IPS DF 4.7 (cell line): ENCODE data around the gene ALAD.
"Not testable (repeated sequence)": the region's sequence is repeated elsewhere in the genome, so short reads cannot be mapped to it uniquely, and the experiment has no call there.

Experiments used
- DNase-seq: peaks from one replicate; pipeline ENCODE4 v3.0.0-alpha.2; 2013; ENCODE audit warnings: low spot score; ENCODE audit errors: extremely low read depth

The ALAD gene

DNA sequence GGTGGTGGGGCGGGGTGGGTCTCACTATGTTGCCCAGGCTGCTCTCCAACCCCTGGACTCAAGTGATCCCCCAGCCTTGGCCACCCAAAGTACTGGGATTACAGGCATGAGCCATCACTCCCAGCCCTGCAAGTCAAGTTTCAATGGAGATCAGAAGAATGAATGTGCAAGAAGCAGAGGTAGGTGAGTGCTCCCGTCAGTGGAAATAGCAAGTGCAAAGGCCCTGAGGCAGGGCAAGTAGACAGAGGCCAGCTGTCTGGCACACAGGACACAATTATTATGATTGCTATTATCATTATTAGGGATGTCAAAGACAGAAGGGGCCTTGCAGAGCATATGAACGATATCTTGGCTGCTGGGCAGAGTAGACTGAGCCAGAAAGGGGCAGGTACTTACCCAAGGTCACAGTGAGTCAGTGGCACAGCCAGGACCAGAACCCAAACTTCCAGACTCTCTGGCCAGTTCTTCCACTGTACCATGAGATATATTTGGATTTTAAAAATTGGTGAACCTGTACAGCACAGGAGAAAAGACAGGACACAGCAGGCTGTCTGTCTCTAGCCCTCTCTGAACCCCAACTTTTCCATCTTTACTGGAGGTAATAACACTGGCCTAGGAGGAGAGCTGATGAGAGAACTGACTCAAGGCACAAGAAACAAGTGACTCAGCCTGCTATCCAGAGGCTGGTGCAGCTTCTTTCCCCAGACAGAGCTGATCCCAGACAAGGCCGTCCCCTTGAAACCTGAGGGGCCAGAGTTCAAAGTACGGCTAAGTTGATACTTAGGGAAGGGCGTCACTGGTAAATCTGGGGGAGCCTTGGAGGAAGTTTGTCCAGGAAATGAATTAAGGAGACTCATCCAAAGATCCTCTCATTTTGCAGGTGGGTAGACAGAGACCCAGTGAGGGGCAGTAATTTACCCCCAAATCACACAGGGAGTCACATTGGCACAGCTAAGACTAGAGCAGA lies 25.7 kb downstream of the ALAD start:
- no peak for DNase-seq

DNA sequence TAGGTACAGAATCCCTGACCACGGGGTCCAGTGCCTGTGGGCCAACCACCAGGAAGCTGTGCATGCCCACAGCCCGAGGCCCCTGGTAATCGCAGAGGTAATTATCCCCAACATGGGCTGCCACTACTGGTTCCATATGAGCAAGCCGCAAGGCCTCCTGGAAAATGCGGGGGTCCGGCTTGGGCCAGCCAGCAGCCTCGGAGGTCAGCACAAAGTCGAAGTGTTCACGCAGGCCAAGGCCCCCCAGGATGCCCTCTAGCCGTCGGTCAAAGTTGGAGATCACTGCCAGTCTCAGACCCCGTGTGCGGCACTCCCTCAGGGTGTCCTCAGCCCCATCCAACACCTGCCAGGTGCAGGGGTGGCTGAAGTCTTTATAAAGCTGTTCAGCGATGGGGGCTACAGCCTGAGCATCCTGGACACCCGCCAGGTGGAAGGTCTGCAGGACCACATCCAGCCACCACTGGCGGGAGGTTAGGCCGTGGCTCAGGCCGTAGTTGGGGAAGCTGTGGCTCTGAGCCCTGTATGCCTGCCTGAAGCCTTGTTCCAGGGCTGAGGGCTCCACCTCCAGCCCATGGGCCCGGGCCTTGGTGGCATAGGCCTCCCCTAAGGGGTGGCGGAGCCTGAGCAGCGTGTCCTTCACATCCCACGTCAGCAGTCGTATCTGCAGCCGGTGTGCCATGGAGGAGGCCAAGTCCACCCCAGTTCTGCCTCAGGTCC lies 27.2 kb downstream of the ALAD start:
- no peak for DNase-seq

DNA sequence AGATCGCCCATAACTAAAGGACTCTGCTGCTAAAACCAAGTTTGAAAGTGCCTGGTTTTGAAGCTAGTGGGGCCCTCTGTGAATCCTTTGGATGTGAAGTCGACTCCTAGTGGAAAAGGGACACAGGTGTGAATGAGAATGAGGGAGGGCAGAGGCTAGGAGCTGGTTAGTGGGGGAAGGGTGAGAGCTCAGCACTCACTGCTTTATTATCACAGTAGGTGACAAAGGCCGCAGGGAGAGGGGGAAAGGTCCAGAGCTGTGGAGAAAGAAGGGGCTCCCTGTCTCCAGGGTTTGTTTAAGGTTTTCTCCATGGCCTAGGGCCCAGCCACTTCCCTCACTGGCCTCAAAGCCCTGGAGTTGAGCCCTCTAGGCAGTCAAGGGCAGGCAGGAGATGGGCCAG lies 27.8 kb downstream of the ALAD start:
- DNase-seq: no peak

DNA sequence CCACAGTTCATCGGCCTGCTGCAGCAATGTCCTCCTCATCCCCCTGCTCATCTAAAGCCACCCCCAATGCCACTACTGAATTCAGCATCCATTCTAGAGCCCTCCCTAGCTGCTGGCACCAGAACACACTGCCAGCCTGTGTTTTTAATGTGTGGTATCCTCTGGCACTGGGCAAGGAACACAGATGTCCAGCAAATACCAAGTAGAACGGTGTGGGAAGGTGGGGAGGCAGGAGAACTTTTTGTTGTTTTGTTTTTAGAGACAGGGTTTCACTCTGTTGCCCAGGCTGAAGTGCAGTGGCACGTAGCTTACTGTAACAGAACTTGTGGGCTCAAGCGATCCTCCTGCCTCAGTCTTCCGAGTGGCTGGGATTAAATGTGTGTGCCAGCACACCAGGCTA lies 29.0 kb downstream of the ALAD start:
- no peak for DNase-seq

DNA sequence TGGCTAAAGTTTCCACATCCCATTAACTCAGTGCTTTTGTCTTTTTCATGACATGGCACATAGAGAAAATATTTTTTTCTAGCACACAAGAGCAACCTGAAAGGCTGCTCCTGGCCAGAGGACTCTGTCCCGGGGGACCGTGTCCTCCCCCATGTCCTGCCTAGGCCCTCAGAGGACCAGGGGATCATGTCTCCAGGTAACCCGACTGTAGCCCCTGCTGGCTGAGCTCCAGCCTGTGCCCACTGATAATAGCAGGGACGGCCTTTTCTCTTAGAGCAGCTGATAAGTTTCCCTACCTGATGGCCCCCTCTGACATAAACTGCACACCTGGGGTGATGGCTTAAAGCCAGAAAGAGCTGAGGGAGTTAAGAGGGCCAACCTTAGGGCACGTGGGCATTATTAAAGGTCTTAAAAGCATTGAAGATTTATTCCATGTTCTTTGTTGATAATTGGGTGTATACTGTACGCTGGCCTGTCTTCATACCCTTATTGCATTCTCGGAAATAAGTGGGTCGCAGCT lies 30.2 kb downstream of the ALAD start:
- no peak for DNase-seq

DNA sequence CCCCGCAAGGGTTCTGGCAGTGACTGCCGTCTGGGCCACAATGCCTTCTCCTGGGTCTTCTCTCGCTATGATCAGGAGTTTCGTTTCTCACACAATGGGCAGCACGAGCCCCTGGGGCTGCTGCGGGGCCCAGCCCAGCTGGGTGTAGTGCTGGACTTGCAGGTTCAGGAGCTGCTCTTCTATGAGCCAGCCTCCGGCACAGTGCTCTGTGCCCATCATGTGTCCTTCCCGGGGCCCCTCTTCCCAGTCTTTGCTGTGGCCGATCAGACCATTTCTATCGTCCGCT lies 31.3 kb downstream of the ALAD start:
- no peak for DNase-seq

DNA sequence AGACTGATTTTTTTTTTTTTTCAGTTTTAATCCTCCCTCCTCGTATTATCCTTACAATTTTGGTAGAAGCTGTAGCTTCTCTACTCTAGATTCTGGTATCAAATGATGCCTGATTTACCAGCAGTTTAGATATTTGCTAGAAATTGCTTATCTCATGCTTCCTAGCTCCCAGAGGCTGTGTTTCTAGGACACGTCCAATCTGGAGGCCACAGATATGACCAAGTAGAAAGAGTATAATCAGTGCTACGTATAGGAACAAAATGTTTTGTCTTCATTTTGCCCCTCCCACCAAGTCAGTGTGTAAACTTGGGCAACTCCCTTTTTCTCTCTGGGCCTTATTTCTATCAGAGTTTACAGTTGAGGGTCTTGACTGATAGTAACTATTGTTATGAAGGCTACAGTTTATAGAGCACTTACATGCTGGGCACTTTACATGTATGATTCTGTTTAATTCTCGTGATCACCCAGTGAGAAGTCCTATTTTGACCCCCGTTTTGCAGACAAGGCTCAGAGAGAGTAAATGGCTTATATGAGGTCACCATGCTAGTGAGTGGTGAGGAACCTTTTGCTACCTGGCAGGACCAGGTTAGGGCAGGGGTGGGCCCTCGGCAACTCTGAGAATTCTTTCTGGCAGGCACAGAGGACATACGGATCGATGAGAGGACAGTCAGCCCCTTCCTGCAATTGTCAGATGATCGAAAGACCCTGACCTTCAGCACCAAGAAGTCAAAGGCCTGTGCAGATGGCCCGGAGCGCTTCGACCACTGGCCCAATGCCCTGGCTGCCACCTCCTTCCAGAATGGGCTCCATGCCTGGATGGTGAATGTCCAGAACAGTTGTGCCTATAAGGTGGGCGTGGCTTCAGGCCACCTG lies 31.9 kb downstream of the ALAD start:
- no peak for DNase-seq

DNA sequence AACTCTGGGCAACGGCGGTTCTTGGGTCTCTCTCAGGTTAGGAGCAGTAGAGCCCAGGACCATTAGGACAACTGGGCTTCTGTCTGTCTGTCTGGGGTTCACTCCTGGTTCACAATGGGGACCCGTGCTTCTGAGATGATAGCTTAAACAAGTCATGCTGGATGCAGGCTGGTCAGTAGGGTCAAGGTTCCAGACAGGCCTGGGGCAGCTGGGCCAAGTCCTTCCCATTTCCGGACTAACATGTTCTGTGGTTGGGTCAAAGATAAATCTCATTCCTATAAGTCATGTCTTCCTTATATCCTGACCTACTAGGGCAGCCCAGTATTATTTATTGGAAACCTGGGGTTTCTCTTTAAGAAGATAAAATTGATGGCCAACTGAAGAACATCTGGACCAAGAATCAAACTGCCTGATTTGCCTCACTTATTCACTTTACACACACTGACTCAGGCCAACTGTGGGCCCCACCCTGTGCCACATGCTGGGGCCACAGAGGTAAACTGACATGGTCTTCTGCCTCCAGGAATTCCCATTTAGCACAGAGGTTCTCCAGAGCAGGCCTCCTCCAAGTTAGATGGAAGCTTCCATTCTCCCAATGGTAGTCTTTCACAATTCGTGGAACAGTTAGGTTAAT lies 32.6 kb downstream of the ALAD start:
- DNase-seq: no peak

DNA sequence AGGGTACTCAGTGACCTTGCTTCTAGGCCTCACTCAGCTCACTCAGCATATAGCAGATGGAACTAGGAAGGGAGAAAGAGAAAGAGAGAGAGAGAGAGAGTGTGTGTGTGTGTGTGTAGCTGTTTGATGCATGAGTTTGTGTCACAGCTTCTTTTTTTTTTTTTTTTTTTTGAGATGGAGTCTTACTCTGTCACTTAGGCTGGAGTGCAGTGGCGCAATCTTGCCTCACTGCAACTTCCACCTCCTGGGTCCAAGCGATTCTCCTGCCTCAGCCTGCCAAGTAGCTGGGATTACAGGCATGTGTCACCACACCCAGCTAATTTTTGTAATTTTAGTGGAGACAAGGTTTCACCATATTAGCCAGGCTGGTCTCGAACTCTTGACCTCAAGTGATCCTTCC lies 35.4 kb downstream of the ALAD start:
- not testable (repeated sequence) for DNase-seq

DNA sequence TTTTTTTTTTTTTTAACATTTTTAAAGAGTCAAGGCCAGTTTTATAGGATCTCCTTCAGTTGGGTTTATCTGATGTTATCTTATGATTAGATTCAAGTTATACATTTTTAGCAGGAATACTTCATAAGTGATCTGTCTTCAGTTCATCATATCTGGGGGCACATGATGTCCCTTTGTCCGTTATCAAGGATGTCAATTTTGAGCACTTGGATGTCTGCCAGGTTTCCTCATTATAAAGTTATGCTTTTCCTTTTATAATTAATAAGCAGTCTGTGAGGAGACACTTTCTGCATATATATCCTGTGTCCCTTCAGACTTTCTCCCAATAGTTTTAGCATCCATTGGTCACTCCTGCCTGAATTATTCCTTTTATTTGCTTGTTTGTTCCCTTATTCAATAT lies 36.1 kb downstream of the ALAD start:
- DNase-seq: no peak

DNA sequence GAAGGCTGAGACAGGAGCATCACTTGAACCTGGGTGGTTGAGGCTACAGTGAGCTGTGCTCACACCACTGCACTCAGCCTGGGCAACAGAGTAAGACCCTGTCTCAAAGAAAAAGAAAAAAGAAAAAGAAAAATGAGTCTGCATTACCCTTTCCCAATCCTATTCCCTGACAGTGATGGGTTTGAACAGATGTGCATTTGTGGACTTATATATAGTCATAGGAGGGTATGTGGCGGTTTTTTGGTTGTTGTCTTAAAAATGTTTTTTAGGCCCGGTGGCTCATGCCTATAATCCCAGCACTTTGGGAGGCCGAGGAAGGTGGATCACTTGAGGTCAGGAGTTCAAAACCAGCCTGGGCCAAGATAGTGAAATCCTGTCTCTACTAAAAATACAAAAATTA lies 37.7 kb downstream of the ALAD start:
- DNase-seq: no peak

DNA sequence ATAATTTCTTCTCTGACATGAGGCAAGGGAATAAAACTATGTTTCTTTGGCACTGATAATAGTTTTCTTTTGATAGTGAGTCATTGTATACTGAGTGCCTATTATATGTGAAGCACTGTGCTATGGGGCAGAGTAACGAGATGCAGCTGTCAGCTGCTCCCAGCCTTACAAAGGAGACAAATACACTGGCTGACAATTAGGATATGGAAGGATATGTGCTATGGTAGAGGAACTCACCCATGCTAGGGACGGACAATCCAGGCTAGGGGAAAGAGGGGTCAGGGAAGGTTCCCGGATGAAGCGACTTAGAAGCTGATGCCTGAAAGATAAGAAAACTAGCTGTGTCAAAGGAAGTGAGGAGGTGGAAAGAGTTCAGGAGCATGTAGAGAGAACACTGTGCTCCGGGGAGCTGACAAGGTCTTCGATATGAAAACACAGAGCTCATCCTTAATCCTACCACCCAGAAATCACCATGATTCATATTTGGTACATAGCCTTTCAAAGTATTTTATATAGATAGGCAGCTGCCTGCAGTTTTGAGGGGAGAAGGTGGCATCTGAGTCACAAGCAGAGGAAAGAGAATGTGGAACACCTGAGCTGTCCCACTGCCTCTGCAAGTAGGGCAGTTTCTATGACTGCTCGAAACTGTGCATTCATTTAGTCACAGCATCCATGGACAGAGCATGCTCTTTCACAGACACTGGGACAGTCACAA lies 39.6 kb downstream of the ALAD start:
- no peak for DNase-seq

DNA sequence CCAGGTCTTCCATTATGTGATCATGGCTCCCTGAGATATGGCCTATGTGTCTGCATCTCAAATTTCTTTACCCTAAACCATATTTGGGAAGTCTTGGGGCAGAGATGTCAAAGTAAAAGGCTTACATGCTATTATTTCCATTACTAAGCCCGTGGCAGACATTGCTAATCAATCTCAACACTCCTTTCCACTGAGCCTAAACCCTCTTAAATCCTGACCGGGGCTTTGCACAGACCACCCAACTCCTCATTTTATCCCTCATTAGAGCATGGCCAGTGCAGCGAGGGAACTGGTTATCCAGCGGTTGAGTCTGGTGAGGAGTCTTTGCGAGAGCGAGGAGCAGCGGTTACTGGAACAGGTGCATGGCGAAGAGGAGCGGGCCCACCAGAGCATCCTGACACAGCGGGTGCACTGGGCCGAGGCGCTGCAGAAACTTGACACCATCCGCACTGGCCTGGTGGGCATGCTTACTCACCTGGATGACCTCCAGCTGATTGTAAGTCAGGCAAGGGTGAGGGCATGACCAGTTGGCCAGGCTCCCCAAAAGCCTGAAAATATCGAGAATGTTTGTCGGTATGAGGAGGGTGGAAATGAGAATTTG lies 40.7 kb downstream of the ALAD start:
- DNase-seq: no peak

DNA sequence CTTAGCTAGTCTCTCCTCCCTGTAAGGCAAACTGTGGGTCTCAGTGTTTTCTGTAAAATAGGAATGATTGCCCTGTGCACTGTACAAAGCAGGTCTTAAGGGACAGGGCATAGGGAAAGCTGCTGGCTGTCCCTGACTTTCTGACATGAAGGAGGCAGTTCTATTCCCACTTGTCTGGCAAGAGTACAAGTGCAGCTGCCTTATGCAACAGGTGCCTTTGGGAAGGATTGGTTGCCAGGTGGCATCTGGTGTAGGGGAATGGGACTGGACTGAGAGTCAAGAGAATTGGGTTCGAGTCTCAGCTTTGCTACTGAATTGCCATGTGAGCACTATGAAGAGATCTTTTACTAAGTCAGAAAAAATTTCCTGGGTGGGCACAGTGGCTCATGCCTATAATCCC lies 41.7 kb downstream of the ALAD start:
- no peak for DNase-seq

DNA sequence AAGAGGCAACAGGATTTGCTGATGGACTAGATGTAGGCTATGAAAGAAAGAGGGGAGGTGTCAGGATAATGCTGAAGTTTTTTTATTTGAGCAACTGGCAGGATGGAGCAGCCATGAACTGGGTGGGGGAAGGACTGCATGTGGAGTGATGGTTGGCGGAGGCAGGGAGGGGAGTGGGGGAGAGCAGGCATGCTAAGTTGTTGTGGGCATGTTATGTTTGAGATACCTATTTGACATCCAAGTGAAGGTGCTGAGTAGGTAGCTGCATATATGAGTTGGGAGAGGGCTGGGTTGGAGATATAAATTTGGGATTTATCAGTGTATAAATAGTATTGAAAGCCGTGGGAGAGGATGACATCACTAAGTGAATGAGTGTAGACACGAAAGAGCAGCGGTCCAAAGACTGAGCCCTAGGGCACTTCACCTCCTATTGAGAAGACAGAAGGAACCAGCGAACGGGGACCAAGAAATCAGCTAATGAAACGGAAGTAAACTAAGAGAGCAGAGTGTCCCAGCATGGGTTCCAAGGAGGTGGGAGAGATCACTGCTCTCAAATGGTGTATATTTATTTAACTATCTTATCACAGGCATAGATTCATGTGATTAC lies 44.3 kb downstream of the ALAD start:
- DNase-seq: no peak

DNA sequence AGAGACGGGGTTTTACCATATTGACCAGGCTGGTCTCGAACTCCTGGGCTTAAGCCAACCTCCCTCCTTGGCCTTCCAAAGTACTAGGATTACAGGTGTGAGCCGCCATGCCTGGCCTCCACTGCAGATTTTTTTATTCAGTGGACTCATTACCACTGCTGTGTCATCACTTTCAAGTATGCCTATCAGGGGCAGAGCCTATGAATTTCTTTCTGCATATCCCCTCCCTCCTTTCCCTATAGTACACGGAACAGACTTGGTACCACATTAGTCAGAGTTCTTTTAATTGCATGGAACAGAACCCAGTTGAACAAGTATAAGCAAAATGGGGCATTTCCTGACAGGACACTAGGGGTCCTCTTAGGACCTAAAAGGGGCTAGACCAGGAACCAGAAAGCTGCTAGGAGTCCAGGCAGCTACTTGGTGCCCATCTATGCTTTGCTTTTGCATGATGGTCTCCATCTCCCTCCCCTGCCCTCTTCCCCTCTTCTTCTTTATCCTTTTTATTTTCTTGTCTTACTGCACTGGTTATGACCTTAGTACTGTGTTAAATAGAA lies 46.0 kb downstream of the ALAD start:
- no peak for DNase-seq

DNA sequence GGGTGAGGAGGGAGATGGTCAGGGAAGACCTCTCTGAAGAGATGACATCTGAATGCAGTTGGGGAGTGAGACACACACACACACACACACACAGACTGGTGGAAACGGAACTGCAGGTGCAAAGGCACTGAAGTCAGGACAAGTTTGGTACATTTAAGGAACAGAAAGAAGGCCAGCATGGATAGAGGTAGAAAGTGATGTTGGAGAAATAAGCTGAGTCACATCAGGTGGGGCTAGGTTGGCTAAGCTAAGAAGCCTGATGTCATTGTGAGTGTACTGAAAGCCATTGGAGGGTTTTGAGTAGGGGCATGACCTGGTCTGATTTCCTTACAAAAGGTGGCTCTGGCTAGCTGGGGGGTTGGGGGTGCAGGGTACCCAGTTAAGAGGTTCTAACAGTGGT lies 48.7 kb downstream of the ALAD start:
- no peak for DNase-seq

DNA sequence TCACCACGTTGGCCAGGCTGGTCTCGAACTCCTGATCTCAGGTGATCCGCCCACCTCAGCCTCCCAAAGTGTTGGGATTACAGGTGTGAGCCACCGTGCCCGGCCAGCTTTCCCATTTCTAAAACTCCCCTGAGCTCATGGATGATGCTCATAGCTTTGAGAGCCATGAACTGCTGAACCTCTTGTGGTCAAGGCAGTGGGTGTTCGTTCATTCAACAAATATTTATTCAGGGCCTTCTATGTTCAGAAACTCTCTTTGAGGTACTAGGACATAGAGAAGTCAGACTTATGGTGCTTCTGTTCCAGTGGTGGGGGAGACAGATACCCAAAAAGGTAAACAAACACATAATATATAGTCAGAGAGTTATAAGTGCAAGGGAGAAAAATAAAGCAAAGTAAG lies 49.1 kb downstream of the ALAD start:
- no peak for DNase-seq

DNA sequence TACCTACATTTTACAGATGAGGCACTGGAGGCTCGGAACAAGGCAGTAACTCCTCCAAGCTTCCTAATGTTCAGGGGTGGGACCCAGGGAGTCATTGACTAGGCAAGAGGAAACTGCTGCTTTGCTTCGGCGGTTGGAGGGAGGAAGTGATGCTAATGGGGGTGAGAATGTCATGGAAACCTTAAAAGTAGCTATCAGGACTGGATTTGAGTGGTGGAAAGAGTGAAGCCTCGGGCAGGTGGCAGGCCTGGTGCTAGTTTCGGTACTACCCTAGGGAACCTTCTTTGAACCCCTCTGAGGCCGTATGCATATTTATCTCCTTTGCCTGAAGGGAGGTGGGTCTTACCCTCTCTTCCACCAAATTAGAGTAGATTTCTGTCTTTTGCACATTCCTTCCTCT lies 50.1 kb downstream of the ALAD start:
- DNase-seq: no peak
